ENCODE data around the gene DBNL.

DNA sequence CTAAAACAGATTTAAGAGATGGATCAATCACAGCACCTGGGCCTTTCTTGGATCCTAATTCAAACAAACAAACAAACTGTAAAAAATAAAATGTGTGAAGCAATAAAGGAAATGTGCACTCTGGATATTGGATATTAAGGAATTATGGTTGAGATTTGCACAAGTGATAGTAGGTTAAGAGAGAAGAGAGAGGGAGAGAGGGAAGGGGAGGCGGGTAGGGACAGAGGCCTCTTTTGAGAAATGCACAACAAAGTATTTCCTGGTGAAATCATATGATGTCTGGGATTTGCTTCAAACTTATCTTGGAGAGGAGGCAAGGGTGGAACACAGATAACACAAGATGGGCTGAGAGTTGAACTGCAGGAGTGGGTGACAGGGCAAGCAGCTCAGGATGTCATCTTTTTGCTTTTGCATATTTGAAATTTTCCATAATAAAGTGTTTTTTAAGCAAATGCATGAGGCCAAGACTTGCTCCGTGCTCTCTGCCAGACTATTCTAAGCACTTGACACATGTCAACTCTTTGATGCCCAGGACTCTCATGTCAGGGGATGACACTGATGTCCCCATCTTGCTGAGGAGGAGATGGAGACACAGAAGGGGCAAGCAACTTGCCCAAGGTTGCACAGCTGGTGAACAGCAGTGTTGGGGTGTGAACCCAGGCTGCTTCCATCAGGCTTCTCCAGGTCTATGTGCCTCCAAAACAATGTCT, 50.5 kb downstream of the DBNL start:
- TF ChIP-seq POLR2A (IDR thresholded peaks at IDR 0.05) (no peak), CTCF (IDR thresholded peaks at IDR 0.05) (no peak)
